GM23338 (cell line): Measurements from ENCODE around the gene GGNBP2. TPM values are rescaled to one million over a fixed set of nuclear protein-coding genes. Genes with fewer than 3 reads are reported as not detected.
"Not testable (repeated sequence)": the region's sequence is repeated elsewhere in the genome, so short reads cannot be mapped to it uniquely, and the experiment has no call there.

Experiments used
- ATAC-seq: fragments of 200-7000 bp; cut with Tn5 transposase; 3 replicates; pipeline ENCODE4 v1.9.1; 2020
- DNase-seq: peaks from one replicate; pipeline ENCODE4 v3.0.0-alpha.2; 2015; ENCODE audit warnings: low spot score
- H2AFZ ChIP-seq: fragments of 200-600 bp; sonication (generic); 2 replicates; pipeline ENCODE4 v1.8.0; 2016; ENCODE audit warnings: antibody characterized with exemption, mild to moderate bottlenecking, moderate library complexity
- H3F3A ChIP-seq: fragments of 200-600 bp; sonication (generic); replicated peaks from 2 replicates; pipeline ENCODE4 v1.8.0; 2017; ENCODE audit warnings: antibody characterized with exemption, mixed run types, low read depth
- H3K27ac ChIP-seq: fragments of 200-600 bp; sonication (generic); 2 replicates; pipeline ENCODE4 v1.6.1; 2016; ENCODE audit warnings: low read depth
- H3K27me3 ChIP-seq: fragments of 200-600 bp; sonication (generic); 2 replicates; pipeline ENCODE4 v1.8.0; 2016; ENCODE audit warnings: mild to moderate bottlenecking, mixed run types, moderate library complexity; ENCODE audit not compliant: insufficient read depth
- H3K36me3 ChIP-seq: fragments of 200-600 bp; sonication (generic); 2 replicates; pipeline ENCODE4 v1.8.0; 2016; ENCODE audit warnings: mild to moderate bottlenecking; ENCODE audit not compliant: insufficient read depth
- H3K4me1 ChIP-seq: fragments of 200-600 bp; sonication (generic); 2 replicates; pipeline ENCODE4 v1.8.0; 2016; ENCODE audit warnings: mild to moderate bottlenecking, moderate library complexity; ENCODE audit not compliant: insufficient read depth
- H3K4me2 ChIP-seq: fragments of 200-600 bp; sonication (generic); 2 replicates; pipeline ENCODE4 v1.7.1; 2017; ENCODE audit warnings: mixed run types
- H3K4me3 ChIP-seq: fragments of 200-600 bp; sonication (generic); 2 replicates; pipeline ENCODE4 v1.6.1; 2016; ENCODE audit warnings: mixed run types
- H3K79me2 ChIP-seq: fragments of 200-600 bp; sonication (generic); replicated peaks from 2 replicates; pipeline ENCODE4 v1.8.0; 2017; ENCODE audit warnings: mild to moderate bottlenecking; ENCODE audit not compliant: insufficient read depth
- H3K9me2 ChIP-seq: fragments of 200-600 bp; sonication (generic); 2 replicates; pipeline ENCODE4 v1.8.0; 2017; ENCODE audit not compliant: insufficient read depth
- H4K20me1 ChIP-seq: fragments of 200-600 bp; sonication (generic); replicated peaks from 2 replicates; pipeline ENCODE4 v1.8.0; 2017; ENCODE audit warnings: mild to moderate bottlenecking; ENCODE audit not compliant: insufficient read depth
- H3K27ac Mint-ChIP-seq: 2 replicates; pipeline ENCODE4 v1.8.0; 2020; ENCODE audit warnings: inconsistent platforms, mild to moderate bottlenecking, moderate library complexity, mixed read lengths
- H3K27me3 Mint-ChIP-seq: 3 replicates; pipeline ENCODE4 v1.8.0; 2022; ENCODE audit warnings: low read depth, mild to moderate bottlenecking, moderate library complexity, mixed read lengths, inconsistent platforms; ENCODE audit not compliant: insufficient read depth, poor library complexity
- H3K36me3 Mint-ChIP-seq: 3 replicates; pipeline ENCODE4 v1.8.0; 2021; ENCODE audit warnings: low read depth, mild to moderate bottlenecking, inconsistent platforms, moderate library complexity, mixed read lengths
- H3K4me1 Mint-ChIP-seq: 3 replicates; pipeline ENCODE4 v1.8.0; 2020; ENCODE audit warnings: mild to moderate bottlenecking, inconsistent platforms, mixed read lengths
- H3K4me3 Mint-ChIP-seq: 3 replicates; pipeline ENCODE4 v1.8.0; 2021; ENCODE audit warnings: moderate library complexity, mild to moderate bottlenecking, inconsistent platforms, mixed read lengths
- H3K9me3 Mint-ChIP-seq: 3 replicates; pipeline ENCODE4 v1.8.0; 2020; ENCODE audit warnings: moderate library complexity, mild to moderate bottlenecking, inconsistent platforms, mixed read lengths
- CREB1 ChIP-seq: fragments of 250-450 bp; sonication (Bioruptor Pico); IDR thresholded peaks from 2 replicates; pipeline ENCODE4 v1.5.0; 2020; ENCODE audit warnings: low read depth, mild to moderate bottlenecking, moderate library complexity
- STAT1 ChIP-seq: IDR thresholded peaks from one replicate; pipeline ENCODE4 v1.6.1; 2016; ENCODE audit warnings: antibody characterized with exemption; ENCODE audit not compliant: unreplicated experiment
- ZNF331 ChIP-seq: fragments of 250-450 bp; sonication (Bioruptor Pico); IDR thresholded peaks from 2 replicates; pipeline ENCODE4 v1.5.0; 2020; ENCODE audit warnings: low read depth, mild to moderate bottlenecking, moderate library complexity
- polyA plus RNA-seq: library from polyadenylated mRNA; unstranded; fragments of >200 nt; fragmentation: Nextera tagmentation; extraction: Ambion mirVana; gene quantifications from 2 replicates; pipeline ENCODE4 v1.2.1, GENCODE V29; 2016
- total RNA-seq: library from RNA; depleted of rRNA; stranded (reverse); fragments of >200 nt; shearing (Covaris generic); gene quantifications from 2 replicates; pipeline ENCODE4 v1.2.3, GENCODE V29; 2014
- TF ChIP-seq, protein P1 (sequence below), 2 experiments: fragments of 200-600 bp in 1 of 2; sonication (generic) in 1 of 2; conservative IDR thresholded peaks; 2 replicates each; pipeline versions ENCODE4 v1.5.1 to v1.6.1; 2016 to 2017; ENCODE audit warnings: antibody characterized with exemption in 2 of 2, low read depth in 2 of 2, mild to moderate bottlenecking in 2 of 2, moderate library complexity in 1 of 2
- TF ChIP-seq, protein P2 (sequence below): IDR thresholded peaks from 2 replicates; pipeline ENCODE4 v1.6.1; 2016; ENCODE audit warnings: antibody characterized with exemption

Gene GGNBP2
- total and polyA plus RNA-seq, 2 experiments from 2014 or later = 40.7 to 41.2 TPM

DNA sequence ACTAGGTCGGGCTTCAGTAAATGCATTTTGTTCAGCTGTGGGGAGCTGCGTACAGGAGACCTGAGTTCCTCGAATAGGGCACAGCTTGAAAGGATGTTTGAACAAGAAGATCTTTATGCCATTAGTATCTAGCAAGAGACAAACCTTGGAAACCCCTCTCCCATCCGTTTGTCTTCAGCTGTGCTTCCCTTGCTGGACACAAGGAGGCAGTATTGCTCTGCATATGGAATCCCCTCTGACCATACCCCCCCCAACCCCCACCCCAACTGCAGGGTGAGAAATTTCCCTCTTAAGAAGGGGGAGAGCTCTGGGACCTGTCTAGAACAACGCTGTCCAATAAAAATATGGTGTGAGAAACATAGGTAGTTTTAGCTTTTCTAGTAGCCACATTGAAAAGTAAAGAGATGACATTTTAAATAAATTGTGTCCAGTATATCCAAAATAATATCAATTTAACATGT is 58.2 kb downstream of the GGNBP2 start:
- Histone ChIP-seq H3F3A (peaks cover 16% of the 10 kb centered on the region), H3K27ac (no peak overlapping the region), H4K20me1 (peaks cover 22% of the 10 kb centered on the region), H3K27me3 (no peaks in the 10 kb centered on the region), H3K9me2 (no peaks in the 10 kb centered on the region), H3K4me1 (peaks cover 23% of the 10 kb centered on the region), H3K4me3 (peak overlapping the region; percentile 92), H3K36me3 (no peaks in the 10 kb centered on the region), H2AFZ (no peak overlapping the region), H3K4me2 (peak overlapping the region; percentile 91), H3K79me2 (peaks cover 39% of the 10 kb centered on the region)
- ATAC-seq (peak; percentile 11), DNase-seq (peak; percentile 84)
- Mint-ChIP-seq H3K9me3 (no peaks in the 10 kb centered on the region), H3K4me1 (peaks cover 25% of the 10 kb centered on the region), H3K27me3 (peaks cover 21% of the 10 kb centered on the region), H3K36me3 (peaks cover 33% of the 10 kb centered on the region), H3K27ac (no peak overlapping the region), H3K4me3 (peak overlapping the region; percentile 87)
- TF ChIP-seq, protein P1, sequence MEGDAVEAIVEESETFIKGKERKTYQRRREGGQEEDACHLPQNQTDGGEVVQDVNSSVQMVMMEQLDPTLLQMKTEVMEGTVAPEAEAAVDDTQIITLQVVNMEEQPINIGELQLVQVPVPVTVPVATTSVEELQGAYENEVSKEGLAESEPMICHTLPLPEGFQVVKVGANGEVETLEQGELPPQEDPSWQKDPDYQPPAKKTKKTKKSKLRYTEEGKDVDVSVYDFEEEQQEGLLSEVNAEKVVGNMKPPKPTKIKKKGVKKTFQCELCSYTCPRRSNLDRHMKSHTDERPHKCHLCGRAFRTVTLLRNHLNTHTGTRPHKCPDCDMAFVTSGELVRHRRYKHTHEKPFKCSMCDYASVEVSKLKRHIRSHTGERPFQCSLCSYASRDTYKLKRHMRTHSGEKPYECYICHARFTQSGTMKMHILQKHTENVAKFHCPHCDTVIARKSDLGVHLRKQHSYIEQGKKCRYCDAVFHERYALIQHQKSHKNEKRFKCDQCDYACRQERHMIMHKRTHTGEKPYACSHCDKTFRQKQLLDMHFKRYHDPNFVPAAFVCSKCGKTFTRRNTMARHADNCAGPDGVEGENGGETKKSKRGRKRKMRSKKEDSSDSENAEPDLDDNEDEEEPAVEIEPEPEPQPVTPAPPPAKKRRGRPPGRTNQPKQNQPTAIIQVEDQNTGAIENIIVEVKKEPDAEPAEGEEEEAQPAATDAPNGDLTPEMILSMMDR (conservative IDR thresholded peaks at IDR 0.05; ENCODE audit: low read depth in 2 of 2) = peak; percentile 75 to 84
- no peak for TF ChIP-seq CREB1 (CRISPR knock-in tag)

DNA sequence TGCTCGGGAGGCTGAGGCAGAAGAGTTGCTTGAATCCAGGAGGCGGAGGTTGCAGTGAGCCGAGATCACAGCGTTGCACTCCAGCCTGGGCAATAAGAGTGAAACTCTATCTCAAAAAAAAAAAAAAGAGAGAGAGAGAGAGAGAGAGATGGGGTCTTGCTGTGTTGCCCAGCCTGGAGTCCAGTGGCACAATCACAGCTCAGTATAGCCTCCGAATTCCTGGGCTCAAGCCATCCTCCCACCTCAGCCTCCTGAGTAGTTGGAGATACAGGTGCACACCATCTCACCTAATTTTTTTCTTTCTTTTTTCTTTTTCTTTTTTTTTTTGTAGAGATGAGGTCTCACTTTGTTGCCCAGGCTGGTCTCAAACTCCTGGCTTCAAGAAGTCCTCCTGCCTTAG is 60.3 kb downstream of the GGNBP2 start:
- not testable (repeated sequence) for H2AFZ ChIP-seq, H3K4me3 Mint-ChIP-seq, H3K27ac Mint-ChIP-seq, H3K9me3 Mint-ChIP-seq, DNase-seq, H3K4me2 ChIP-seq, H3K36me3 ChIP-seq, H3K27me3 ChIP-seq, ATAC-seq, H3K27ac ChIP-seq, H3K4me3 ChIP-seq, H3K9me2 ChIP-seq
- peaks cover 27% of the 10 kb centered on the region for H3K4me1 Mint-ChIP-seq
- peaks cover 25% of the 10 kb centered on the region for H3F3A ChIP-seq
- H3K79me2 ChIP-seq = peaks cover 39% of the 10 kb centered on the region
- H3K27me3 Mint-ChIP-seq = peaks cover 21% of the 10 kb centered on the region
- H3K36me3 Mint-ChIP-seq = peaks cover 27% of the 10 kb centered on the region
- peaks cover 29% of the 10 kb centered on the region for H3K4me1 ChIP-seq
- H4K20me1 ChIP-seq = peaks cover 25% of the 10 kb centered on the region

DNA sequence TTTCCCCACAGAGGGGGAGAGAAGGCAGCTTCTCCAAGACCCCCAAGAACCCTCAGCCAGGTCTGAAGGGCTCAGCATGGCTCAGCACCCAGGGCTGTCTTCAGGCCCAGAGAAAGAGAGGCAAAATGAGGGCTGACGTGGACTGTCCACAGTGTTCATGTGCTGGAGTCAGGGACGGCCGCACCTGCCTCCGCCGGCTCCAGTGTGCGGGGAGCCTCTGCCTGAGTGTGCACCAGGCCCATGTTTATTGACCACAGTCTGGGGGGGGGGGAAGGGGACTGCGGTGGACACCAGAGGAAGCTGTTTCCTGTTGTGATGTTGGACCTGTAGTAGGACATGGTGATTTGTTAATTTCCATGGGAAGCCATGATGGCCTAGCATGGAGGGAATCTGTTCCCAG is 63.6 kb downstream of the GGNBP2 start:
- Histone ChIP-seq H2AFZ (no peak overlapping the region), H3K4me3 (no peak overlapping the region), H3F3A (peaks cover 12% of the 10 kb centered on the region; the same call in 1 of the 2 replicates), H3K27ac (no peak overlapping the region), H3K9me2 (no peaks in the 10 kb centered on the region), H4K20me1 (peaks cover 24% of the 10 kb centered on the region), H3K36me3 (no peaks in the 10 kb centered on the region), H3K27me3 (no peaks in the 10 kb centered on the region), H3K4me2 (no peak overlapping the region), H3K79me2 (peaks cover 28% of the 10 kb centered on the region), H3K4me1 (peaks cover 17% of the 10 kb centered on the region)
- ATAC-seq = no peak
- Mint-ChIP-seq H3K4me1 (peaks cover 27% of the 10 kb centered on the region), H3K36me3 (peaks cover 27% of the 10 kb centered on the region), H3K4me3 (no peak overlapping the region), H3K9me3 (no peaks in the 10 kb centered on the region), H3K27me3 (peaks cover 13% of the 10 kb centered on the region), H3K27ac (no peak overlapping the region)
- DNase-seq = no peak
- TF ChIP-seq, protein P2, sequence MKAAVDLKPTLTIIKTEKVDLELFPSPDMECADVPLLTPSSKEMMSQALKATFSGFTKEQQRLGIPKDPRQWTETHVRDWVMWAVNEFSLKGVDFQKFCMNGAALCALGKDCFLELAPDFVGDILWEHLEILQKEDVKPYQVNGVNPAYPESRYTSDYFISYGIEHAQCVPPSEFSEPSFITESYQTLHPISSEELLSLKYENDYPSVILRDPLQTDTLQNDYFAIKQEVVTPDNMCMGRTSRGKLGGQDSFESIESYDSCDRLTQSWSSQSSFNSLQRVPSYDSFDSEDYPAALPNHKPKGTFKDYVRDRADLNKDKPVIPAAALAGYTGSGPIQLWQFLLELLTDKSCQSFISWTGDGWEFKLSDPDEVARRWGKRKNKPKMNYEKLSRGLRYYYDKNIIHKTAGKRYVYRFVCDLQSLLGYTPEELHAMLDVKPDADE = no peak
- TF ChIP-seq, protein P1 (conservative IDR thresholded peaks at IDR 0.05; ENCODE audit: low read depth in 2 of 2) = no peak
- TF ChIP-seq STAT1 (no peak), ZNF331 (CRISPR knock-in tag) (no peak)
